ENCODE data around the gene HYLS1.

The HYLS1 gene

DNA sequence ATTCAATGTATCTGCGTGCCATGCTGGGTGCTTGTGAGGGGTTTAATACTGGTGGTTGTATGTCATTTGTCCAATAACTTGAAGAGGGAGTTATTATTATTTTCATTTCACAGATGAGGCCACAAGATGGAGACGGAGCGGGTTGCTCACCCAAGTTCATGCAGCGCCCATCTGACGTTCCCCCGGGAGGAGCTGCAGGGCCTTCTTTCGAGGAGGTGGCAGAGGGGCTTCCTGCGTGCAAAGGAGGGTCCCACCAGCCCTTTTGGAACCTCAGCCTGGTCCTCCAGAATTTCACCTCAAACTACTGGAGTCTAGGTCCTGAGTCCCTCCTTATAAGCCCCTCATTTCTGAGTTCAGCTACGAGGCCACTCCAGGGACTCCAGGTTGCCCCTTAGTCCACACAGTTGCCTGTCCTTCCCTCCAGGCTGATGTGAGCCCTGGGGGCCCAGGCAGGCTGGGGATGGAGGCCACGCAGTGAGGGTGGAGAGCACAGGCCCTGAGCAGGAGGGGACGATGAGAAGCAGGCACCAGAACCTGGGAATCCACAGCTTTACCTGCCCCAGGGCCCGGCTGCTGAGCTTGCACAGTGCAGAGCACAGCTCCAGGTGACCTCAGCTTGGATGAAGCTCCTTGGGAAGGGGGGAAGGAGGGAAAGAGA, 55.4 kb downstream of the HYLS1 start:
- DNase-seq (ENCODE audit: extremely low spot score): no peak
- ChIA-PET POLR2A (no interaction called here), CTCF (interaction anchor here (0.9 to 5.9 kb wide), 14 partner anchors 9 to 538 kb away, joined by 3 to 63 read pairs (median 3); no protein-coding TSS in a partner anchor)
- TF ChIP-seq, protein P1, sequence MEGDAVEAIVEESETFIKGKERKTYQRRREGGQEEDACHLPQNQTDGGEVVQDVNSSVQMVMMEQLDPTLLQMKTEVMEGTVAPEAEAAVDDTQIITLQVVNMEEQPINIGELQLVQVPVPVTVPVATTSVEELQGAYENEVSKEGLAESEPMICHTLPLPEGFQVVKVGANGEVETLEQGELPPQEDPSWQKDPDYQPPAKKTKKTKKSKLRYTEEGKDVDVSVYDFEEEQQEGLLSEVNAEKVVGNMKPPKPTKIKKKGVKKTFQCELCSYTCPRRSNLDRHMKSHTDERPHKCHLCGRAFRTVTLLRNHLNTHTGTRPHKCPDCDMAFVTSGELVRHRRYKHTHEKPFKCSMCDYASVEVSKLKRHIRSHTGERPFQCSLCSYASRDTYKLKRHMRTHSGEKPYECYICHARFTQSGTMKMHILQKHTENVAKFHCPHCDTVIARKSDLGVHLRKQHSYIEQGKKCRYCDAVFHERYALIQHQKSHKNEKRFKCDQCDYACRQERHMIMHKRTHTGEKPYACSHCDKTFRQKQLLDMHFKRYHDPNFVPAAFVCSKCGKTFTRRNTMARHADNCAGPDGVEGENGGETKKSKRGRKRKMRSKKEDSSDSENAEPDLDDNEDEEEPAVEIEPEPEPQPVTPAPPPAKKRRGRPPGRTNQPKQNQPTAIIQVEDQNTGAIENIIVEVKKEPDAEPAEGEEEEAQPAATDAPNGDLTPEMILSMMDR (IDR thresholded peaks at IDR 0.05; ENCODE audit: control extremely low read depth, extremely low read depth, low read depth, missing control alignments): no peak

GRCh38 chr11:125943661-125944349, 56.3 kb downstream of the HYLS1 start:
- POLR2A ChIA-PET: no interaction called here
- DNase-seq (ENCODE audit: extremely low spot score): no peak

GRCh38 chr11:125944350-125945010, 57.0 kb downstream of the HYLS1 start:
- TF ChIP-seq, protein P1 (IDR thresholded peaks at IDR 0.05; ENCODE audit: control extremely low read depth, extremely low read depth, low read depth, missing control alignments): no peak
- ChIA-PET CTCF (interaction anchor here (1.4 to 5.9 kb wide), 3 partner anchors 16 to 254 kb away, joined by 4 to 63 read pairs (median 7); no protein-coding TSS in a partner anchor), POLR2A (no interaction called here)
- no peak for DNase-seq (ENCODE audit: extremely low spot score)

More at GRCh38 chr11:125943661-125944349, 56.3 kb downstream of the HYLS1 start:
- CTCF ChIA-PET: interaction anchor here (1.0 to 5.9 kb wide), 9 partner anchors 8 to 537 kb away, joined by 3 to 63 read pairs (median 4); no protein-coding TSS in a partner anchor
- TF ChIP-seq, protein P1 (IDR thresholded peaks at IDR 0.05; ENCODE audit: control extremely low read depth, extremely low read depth, low read depth, missing control alignments): no peak

GRCh38 chr11:125945011-125945796, 57.7 kb downstream of the HYLS1 start:
- DNase-seq (ENCODE audit: extremely low spot score): no peak
- TF ChIP-seq, protein P1 (IDR thresholded peaks at IDR 0.05; ENCODE audit: control extremely low read depth, extremely low read depth, low read depth, missing control alignments): no peak
- ChIA-PET POLR2A (no interaction called here), CTCF (interaction anchor here (1.4 to 5.9 kb wide), 2 partner anchors 17 to 248 kb away, joined by 4 to 63 read pairs; no protein-coding TSS in a partner anchor)

DNA sequence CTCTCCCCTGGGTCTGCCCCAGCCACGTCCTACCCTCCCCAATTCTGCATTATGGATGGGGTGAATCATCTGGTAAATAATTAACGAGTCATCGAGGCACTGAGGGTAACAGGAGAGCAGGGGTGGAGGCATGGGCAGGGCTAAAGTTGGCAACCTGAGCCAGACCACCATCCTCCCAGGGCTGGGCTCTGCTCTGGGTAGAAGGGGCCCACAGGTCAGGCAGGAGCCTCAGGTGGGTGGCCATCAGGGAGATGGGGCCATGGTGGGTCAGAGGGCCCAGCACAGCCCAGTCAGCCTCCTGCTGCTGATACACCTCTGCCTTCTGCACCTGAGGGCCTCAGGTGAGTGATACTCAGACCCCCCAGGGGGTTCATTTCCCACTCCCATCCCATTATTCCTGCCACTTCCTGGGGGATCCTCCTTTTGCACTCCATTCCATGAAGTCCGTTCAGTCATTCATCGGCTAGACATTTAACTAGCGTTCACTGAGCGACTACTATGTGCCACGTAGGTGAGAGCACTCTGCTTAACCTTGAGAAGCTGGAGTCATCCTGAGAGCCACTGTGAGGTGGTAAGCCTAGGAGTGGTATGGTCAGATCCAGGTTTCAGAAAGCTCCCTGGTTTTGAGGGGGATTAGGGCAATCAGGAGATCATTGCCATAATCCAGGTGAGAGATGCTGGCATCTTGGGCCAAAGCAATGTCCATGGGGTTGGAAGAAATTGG, 58.5 kb downstream of the HYLS1 start, which contains the start of gene VSIG10L2:
VSIG10L2 (plus strand) TSS at position 248 of the 724 bp plus-strand sequence; CDS start at position 260, 12 bp downstream.
- ChIA-PET POLR2A (no interaction called here), CTCF (interaction anchor here (5.9 kb wide), 1 partner anchor 248 kb away, joined by 63 read pairs; no protein-coding TSS in a partner anchor)
- no peak for DNase-seq (ENCODE audit: extremely low spot score)
- TF ChIP-seq, protein P1 (IDR thresholded peaks at IDR 0.05; ENCODE audit: control extremely low read depth, extremely low read depth, low read depth, missing control alignments): no peak
